ENCODE measurements around the gene SLN.

Gene SLN

DNA sequence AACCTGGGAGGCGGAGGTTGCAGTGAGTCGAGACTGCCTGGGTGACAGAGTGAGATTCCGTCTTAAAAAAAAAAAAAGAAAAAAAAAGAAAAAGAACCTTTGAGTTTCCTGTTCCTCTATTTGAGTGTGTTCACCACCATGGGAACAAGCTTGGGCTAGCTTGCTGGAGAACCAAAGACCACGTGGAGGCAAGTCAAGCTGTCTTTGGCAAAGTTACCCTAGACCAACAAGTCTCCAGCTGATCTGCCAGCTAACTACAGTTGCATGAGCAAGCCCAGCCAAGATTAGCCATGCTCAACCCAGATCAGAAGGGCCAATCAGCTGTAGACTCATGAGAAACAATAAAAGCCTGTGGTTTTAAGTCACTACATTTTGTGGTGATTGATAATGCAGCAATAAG is 29.7 kb downstream of the SLN start:
- no peak for DNase-seq

DNA sequence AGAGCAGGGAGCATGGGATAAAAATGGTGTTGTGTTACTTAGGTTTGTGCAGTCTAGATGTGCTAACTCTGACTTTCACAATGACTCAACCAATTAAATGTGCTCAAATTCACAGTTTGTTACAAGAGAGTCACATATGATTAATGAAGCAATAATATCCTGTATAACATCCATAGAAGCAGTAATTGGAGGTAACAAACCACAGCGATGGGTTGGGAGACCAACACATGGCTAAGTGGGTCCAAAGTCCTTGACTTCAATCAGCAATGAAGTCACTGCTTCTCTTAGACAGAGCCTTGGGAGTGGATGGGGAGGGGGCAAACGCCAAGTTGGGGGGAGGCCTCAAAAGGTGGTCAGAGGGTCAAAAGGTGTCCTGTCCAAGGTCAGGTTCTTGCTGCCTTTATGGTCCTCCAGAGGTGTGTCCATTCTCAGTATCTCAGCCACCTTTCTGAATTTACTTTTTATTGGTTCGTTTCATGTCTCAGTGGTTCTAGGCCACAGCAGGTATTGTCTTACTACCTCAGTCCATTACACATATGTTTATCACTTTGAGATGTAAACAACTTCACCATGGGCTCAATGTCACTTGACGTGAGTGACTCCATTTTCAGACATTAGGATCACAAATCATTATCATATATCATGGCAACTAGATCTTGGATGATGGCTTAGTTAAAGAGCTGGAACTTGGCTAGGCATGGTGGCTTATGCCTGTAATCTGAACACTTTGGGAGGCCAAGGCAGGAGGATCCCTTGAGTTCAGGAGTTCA is 32.4 kb downstream of the SLN start:
- no peak for DNase-seq

DNA sequence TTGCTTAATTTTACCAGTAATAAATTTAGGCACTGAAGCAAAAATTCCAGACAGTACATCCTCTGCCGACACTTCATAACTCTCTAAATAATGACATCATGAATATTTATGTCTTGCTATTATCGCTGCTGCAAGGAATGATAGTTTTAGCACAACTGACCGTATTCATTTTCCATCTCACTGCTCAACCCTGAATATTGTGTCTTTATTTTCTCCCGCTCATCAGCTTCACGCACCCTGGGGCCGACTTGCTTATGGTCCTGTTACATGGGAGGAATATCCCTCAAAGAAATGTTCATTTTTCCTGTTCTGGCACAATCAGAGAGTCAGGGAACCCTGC is 33.3 kb downstream of the SLN start:
- no peak for DNase-seq

DNA sequence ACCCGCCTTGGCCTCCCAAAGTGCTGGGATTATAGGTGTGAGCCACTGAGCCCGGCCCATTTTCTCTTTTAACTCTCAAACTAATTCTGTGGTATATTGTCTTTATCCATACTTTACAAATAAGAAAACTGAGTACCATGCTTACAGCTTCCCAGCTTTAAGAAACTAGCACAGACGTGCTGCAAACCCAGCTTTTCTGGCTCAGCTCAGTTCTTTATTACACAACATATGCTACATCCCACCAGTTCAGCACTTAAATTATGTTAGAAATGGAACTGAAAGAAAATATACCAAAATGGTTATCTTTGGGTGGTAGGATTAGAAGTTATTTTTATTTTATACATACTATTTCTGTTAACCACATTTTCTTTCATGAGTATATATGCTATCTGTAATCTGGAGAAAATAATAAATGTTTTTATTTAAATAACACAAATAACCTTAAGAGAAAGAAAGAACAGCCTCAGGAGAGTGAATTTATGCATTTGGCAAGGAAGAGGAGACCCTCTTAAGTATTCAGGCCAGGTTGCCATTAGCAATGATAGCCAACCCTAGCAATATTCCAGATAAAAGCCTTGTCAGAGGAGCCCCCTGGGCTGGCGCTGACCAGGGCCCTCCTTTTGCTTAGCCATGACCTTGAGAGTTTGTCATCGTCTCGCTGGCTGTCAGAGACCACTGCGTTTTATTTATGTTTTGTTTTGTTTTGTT is 33.8 kb downstream of the SLN start:
- DNase-seq = no peak

DNA sequence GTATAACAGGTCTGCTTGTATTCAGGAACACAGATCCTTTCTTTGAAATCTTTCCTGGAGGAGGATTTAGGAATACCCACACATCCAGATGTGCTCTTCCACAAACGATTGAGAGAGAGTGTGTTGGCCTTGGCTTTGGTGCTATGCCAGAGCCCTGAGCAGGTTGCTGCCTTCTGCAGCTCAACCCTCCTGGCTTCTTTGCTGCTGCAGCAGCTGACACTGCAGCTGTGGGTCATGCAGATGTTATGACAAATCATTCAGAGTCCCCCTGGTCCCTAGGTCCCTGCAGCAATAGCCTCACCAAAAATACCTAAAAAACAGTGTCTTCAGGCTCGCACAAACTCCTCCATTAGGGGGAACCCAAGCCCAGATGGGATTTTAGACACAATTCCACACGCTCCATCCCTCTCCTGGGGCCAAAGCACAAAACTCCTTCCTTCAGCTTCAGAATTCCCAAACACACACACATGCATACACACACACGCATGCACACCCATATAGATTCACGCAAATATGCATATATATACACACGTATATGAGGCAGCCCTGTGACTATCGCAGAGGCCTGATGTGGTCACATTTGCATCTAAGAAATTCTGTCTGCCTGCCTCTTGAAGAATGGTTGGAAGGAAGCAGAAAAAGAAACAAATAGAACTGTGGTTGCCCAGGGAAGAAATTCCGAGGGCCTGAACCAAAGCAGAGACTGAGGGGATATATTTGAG is 35.4 kb downstream of the SLN start:
- DNase-seq = no peak

DNA sequence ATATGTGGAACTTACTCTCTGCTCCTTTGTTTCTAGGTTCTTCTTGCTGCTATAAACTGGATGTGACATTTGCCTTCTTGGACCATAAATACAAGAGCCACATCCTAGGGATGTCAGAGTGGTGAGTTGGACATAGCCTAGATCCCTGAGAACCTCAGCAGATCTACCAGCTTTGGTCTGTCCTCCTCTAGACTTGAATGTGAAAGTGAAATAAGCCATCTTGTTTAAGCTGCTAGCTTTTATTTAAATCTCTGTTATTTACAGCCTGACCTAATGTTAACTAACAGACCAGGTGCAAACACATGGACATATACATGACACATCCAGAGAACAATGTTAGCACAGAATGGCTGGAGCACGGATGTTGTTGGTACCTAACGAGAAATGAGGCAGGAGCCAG is 36.0 kb downstream of the SLN start:
- no peak for DNase-seq

DNA sequence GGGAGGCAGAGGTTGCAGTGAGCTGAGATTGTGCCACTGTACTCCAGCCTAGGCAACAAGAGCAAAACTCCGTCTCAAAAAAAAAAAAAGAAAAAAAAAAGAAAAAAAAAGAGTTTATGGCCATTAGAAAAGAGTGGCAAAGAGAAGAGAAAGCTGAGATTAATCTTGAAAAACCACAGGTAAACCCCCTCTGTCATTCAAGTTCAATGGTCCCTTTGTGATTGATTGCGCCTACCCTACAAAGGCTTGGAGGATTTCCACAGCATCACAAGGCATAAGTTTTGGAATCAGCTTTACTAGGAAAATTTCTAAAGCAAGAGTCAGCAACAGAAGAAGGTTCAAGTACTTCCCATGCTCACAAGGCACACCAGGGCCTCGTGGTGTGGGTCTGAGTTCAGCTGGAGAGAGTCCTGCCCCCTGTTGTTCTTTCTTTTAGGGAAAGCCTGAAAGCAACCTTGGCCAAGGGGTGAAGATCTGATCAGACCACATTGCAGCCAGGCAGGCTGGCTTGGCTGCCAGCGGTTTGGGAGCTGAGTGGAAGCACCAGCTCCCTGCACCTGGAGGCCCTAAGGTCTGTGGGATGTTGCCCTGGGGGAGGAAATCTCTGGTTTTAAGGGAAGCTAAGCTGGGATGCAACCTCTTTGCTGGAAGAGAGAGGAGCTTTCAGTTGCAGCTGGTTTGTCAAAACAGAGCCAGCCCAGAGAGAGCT is 41.8 kb downstream of the SLN start:
- DNase-seq = no peak

DNA sequence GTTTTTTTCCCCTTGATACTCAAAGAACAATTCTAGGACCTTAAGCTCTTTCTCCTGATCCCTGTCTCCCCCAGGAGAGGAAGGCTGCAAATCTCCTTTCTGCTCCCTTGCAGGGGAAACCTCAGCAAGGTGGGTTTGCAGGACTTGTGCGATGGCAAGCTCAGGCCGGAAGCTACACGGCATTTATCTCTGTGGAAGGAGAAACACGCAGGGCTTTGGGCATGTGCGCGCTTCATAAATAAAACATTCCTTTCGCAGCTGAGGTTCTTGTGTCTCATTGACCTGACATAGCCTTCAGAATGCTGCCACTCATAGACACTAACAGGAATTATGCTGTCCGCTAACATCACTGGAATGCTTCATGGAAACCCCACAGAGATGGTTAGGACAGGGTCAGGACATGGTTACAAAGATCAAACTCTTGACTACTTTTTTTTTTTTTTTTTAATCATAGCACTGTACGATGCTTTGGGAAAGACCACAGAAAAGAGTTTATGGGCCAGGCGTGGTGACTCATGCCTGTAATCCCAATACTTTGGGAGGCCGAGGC is 42.6 kb downstream of the SLN start:
- no peak for DNase-seq

DNA sequence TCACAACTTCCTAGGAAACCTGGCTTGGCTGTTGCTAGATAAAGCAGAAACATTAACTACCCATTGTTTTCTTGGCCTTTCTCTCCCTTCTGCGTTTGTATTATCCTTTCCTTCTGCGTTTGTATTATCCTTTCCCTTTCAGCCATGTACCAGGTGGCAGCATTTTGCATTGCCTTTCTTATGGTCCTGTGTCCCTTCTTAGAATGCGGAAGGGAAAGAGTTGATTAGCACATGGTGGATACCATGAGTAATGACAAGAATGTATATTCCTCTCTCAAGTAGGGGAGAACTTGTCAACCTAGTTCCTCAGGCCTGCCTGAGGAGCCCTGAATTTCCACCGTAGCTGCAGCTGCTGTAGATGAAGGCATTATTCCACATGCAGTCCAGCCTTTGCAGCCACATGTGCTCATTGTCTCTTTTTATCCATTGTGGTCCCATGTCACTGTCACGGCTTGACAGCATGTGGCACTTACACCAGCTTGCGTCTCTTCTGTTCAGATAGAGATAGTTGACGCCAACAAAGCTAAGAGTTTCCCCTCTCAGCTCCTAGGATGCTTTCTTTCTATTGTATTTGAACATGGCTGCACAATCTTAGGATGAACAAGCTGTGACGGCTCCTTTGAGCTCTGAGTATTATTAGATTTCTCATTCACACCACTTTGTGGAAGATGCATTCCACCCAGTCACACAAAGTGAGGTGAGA is 44.8 kb downstream of the SLN start:
- DNase-seq = no peak

DNA sequence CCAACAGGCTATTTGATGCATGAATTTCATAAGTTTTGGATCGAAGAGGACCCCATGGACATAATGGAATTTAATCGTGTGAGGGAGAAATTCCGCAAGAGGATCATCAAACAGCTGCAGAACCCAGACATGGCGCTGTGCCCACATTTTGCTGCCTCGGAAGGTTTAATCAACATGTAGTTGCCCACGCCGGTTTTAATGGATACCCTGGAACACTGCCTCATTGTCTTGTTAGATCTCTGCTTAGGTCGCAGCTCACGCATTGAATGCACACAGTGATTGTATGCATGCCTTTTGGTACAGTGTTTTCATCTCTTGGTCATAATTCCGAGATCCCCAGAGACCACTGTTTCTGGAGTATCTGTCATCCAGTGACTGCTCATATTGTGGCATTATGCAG is 46.8 kb downstream of the SLN start:
- DNase-seq = no peak

DNA sequence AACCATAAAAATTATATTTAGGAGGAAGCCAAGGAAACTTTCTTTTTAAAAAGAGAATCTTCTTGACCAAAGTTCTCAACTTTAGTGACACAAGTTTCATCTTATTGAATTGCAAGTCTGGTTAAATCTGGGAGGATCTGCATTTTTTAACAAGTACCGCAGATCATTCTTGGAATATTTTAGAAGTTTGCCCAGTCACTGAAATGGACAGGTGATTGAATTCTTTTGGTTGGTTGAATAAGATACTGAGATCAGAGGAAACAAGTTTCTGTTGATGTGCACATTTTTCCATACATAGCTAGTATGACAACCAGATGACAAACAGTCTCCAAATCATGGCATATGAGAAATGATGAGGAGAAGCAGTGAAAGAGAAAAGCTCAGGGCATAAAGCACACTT is 50.2 kb downstream of the SLN start:
- no peak for DNase-seq

DNA sequence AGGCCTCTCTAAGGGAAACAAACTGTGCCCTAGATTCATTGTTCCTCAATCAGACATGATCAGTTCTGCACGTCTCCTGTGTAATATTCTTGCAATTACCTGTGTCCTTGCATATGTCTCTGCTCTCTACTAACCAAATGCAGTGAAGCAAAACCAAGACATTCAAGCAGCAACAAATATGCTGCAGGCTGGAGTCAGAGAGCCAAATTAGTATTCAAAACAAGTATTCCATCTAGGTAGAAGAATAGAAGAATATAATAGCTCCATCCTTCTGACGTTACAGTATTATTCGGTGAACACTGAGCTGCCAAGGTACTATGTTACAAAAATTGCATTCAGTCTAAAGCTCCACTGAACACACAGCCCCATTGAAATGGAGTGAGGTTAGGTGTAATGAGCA is 51.8 kb downstream of the SLN start:
- no peak for DNase-seq

DNA sequence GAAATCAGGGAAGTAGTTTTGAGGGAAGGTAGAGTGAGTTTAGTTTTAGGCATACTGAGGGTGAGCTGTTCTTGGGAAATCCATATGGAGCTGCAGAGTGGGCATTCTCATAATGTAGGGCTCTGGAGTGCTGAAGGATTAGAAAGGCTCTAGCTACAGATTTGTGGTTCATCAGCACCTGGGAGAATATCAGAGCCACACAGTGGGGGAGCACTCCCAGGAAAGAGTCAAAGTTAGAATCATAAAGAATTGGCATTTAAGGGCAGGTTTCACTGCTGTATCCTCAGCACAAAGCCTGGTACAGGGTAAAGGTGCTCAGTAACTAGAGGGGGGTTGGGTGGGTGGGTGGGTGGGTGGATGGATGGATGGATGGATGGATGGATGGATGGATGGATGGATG is 52.5 kb downstream of the SLN start:
- no peak for DNase-seq

All from NCI-H748 treated with DMSO at 0.1 percent for 48 hours (cell line).